Keratinocyte (primary cell): Measurements from ENCODE around the gene TMEM129. TPM values are rescaled to one million over a fixed set of nuclear protein-coding genes. Genes with fewer than 3 reads are reported as not detected.

ENCODE experiments used
- DNase-seq: peaks from one replicate; pipeline ENCODE4 v3.0.0-alpha.2; 2011; ENCODE audit warnings: low read depth, missing footprints, low spot score
- FAIRE-seq: peaks from 2 replicates; lab custom pipeline; 2011; peaks lifted over from hg19 to GRCh38; lab: Jason Lieb, UNC
- H2AFZ ChIP-seq: 2 replicates; pipeline ENCODE4 v1.6.0; 2012; ENCODE audit warnings: low read length, control low read depth, inconsistent platforms; ENCODE audit not compliant: control insufficient read depth
- H3K27ac ChIP-seq: 2 replicates; pipeline ENCODE4 v1.5.1; 2011; ENCODE audit warnings: low read length; ENCODE audit not compliant: control insufficient read depth, insufficient read depth
- H3K27me3 ChIP-seq: 3 replicates; pipeline ENCODE4 v1.6.0; 2011; ENCODE audit warnings: low read length; ENCODE audit not compliant: control insufficient read depth, insufficient read depth; ENCODE audit errors: extremely low read depth
- H3K36me3 ChIP-seq, 2 experiments: 2 replicates in 1 of 2; 3 replicates in 1 of 2; pipeline ENCODE4 v1.5.1; 2011; ENCODE audit warnings: low read length in 2 of 2, mild to moderate bottlenecking in 1 of 2; ENCODE audit not compliant: control insufficient read depth in 2 of 2, insufficient read depth in 2 of 2; ENCODE audit errors: extremely low read depth in 1 of 2
- H3K4me1 ChIP-seq: 3 replicates; pipeline ENCODE4 v1.5.1; 2011; ENCODE audit warnings: low read length; ENCODE audit not compliant: control insufficient read depth, insufficient read depth; ENCODE audit errors: extremely low read depth
- H3K4me2 ChIP-seq: 3 replicates; pipeline ENCODE4 v1.6.0; 2011; ENCODE audit warnings: low read depth, low read length; ENCODE audit not compliant: control insufficient read depth, insufficient read depth; ENCODE audit errors: extremely low read depth
- H3K4me3 ChIP-seq, 3 experiments: fragments of 200-600 bp in 1 of 3; sonication (generic) in 1 of 3; 2 replicates in 2 of 3; 3 replicates in 1 of 3; pipeline ENCODE4 v1.5.1; 2011 to 2016; ENCODE audit warnings: low read length in 3 of 3, mild to moderate bottlenecking in 3 of 3, control low read depth in 2 of 3, inconsistent platforms in 1 of 3, low read depth in 1 of 3, mixed read lengths in 1 of 3, mixed run types in 1 of 3, moderate library complexity in 1 of 3; ENCODE audit not compliant: control insufficient read depth in 2 of 3, insufficient read depth in 2 of 3; ENCODE audit errors: extremely low read depth in 1 of 3
- H3K79me2 ChIP-seq: 2 replicates; pipeline ENCODE4 v1.6.0; 2012; ENCODE audit warnings: low read length; ENCODE audit not compliant: control insufficient read depth, insufficient read depth
- H3K9ac ChIP-seq: 3 replicates; pipeline ENCODE4 v1.6.0; 2011; ENCODE audit warnings: low read length; ENCODE audit not compliant: control insufficient read depth, insufficient read depth; ENCODE audit errors: extremely low read depth
- H3K9me1 ChIP-seq: 3 replicates; pipeline ENCODE4 v1.6.0; 2011; ENCODE audit warnings: low read length; ENCODE audit not compliant: control insufficient read depth, insufficient read depth; ENCODE audit errors: extremely low read depth
- H3K9me3 ChIP-seq: 2 replicates; pipeline ENCODE4 v1.5.1; 2012; ENCODE audit warnings: low read depth, low read length; ENCODE audit not compliant: control insufficient read depth
- H4K20me1 ChIP-seq: 3 replicates; pipeline ENCODE4 v1.6.0; 2011; ENCODE audit warnings: low read length; ENCODE audit not compliant: control insufficient read depth, insufficient read depth; ENCODE audit errors: extremely low read depth
- EZH2 ChIP-seq: IDR thresholded peaks from one replicate; pipeline ENCODE4 v1.6.1; 2012; ENCODE audit warnings: inconsistent platforms, mild to moderate bottlenecking, low read length, moderate library complexity
- dilution Hi-C: fragments of 300-500 bp; cut with MboI; formaldehyde crosslinking; loops from one replicate; pipeline ENCODE4 v1.7.0; 2020; ENCODE audit warnings: low sequenced_read_pairs; ENCODE audit not compliant: extremely low pct_ligation_motif_present
- polyA plus RNA-seq, 5 experiments: library from polyadenylated mRNA; depleted of rRNA in 3 of 5; stranded (reverse) in 3 of 5; stranded (forward) in 1 of 5; unstranded in 1 of 5; fragments of >200 nt; gene quantifications; 1 replicate in 1 of 5; 2 replicates in 3 of 5; 3 replicates in 1 of 5; pipeline versions ENCODE4 v1.2.1 to v1.2.3, GENCODE V29; 2011 to 2012; ENCODE audit warnings: missing spikeins in 2 of 5, low read depth in 1 of 5, low replicate concordance in 1 of 5
- TF ChIP-seq, protein P1 (sequence below), 3 experiments: IDR thresholded peaks in 1 of 3; conservative IDR thresholded peaks in 1 of 3; optimal IDR thresholded peaks in 1 of 3; 2 replicates in 2 of 3; 3 replicates in 1 of 3; pipeline versions ENCODE3 to v1.5.1; 2011; ENCODE audit warnings: low read length in 3 of 3, mild to moderate bottlenecking in 3 of 3, moderate library complexity in 2 of 3, control low read depth in 1 of 3, inconsistent platforms in 1 of 3; ENCODE audit not compliant: insufficient read depth in 2 of 3; ENCODE audit errors: extremely low read depth in 1 of 3

TMEM129 gene
- polyA plus RNA-seq, 1 donor (not counting 4 experiments of a cell fraction or from before 2014, with no cell fraction given), result 11.7 TPM

- Histone ChIP-seq H2AFZ (no peak overlapping the region), H3K4me1 (peaks cover 43% of the 10 kb centered on the region), H3K4me2 (peak overlapping the region; percentile 66), H3K9me3 (no peaks in the 10 kb centered on the region), H3K9ac (peak overlapping the region; percentile 22), H3K4me3 (peak overlapping the region in 1 of 3 experiments; percentile 81), H3K79me2 (peaks cover 60% of the 10 kb centered on the region), H3K27ac (peak overlapping the region; percentile 4), H3K36me3 (peaks cover 1 to 31% of the 10 kb centered on the region in 2 experiments), H4K20me1 (peaks cover 8% of the 10 kb centered on the region), H3K27me3 (no peaks in the 10 kb centered on the region), H3K9me1 (peaks cover 4% of the 10 kb centered on the region)
- TF ChIP-seq, protein P1, sequence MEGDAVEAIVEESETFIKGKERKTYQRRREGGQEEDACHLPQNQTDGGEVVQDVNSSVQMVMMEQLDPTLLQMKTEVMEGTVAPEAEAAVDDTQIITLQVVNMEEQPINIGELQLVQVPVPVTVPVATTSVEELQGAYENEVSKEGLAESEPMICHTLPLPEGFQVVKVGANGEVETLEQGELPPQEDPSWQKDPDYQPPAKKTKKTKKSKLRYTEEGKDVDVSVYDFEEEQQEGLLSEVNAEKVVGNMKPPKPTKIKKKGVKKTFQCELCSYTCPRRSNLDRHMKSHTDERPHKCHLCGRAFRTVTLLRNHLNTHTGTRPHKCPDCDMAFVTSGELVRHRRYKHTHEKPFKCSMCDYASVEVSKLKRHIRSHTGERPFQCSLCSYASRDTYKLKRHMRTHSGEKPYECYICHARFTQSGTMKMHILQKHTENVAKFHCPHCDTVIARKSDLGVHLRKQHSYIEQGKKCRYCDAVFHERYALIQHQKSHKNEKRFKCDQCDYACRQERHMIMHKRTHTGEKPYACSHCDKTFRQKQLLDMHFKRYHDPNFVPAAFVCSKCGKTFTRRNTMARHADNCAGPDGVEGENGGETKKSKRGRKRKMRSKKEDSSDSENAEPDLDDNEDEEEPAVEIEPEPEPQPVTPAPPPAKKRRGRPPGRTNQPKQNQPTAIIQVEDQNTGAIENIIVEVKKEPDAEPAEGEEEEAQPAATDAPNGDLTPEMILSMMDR (optimal IDR thresholded peaks at IDR 0.05 in 1 of 3, IDR thresholded peaks at IDR 0.05 in 1 of 3, conservative IDR thresholded peaks at IDR 0.05 in 1 of 3; ENCODE audit: extremely low read depth in 1 of 3, insufficient read depth in 2 of 3, low read length in 3 of 3), result no peak
- TF ChIP-seq EZH2, result no peak
- DNase-seq, result no peak
- FAIRE-seq, result no peak
- dilution Hi-C loops, result no loop called here
These were observed 2.1 kb upstream of the TMEM129 start for GRCh38 chr4:1723131-1723801.

- Histone ChIP-seq H3K9me3 (no peaks in the 10 kb centered on the region), H3K27me3 (no peaks in the 10 kb centered on the region), H2AFZ (no peak overlapping the region), H3K9ac (peak overlapping the region; percentile 76), H3K36me3 (peaks cover 5 to 35% of the 10 kb centered on the region in 2 experiments), H3K4me2 (peak overlapping the region; percentile 66), H3K27ac (peak overlapping the region; percentile 4), H4K20me1 (peaks cover 8% of the 10 kb centered on the region), H3K79me2 (peaks cover 64% of the 10 kb centered on the region), H3K9me1 (peaks cover 4% of the 10 kb centered on the region), H3K4me1 (peaks cover 37% of the 10 kb centered on the region), H3K4me3 (peak overlapping the region; percentile 78 to 81 (median 79))
- DNase-seq (no peak), FAIRE-seq (no peak)
- TF ChIP-seq, protein P1 (optimal IDR thresholded peaks at IDR 0.05 in 1 of 3, IDR thresholded peaks at IDR 0.05 in 1 of 3, conservative IDR thresholded peaks at IDR 0.05 in 1 of 3; ENCODE audit: extremely low read depth in 1 of 3, insufficient read depth in 2 of 3, low read length in 3 of 3), result no peak
- TF ChIP-seq EZH2, result no peak
- dilution Hi-C loops, result no loop called here
These were observed 1.5 kb upstream of the TMEM129 start for GRCh38 chr4:1722551-1723118.
